Stimulated activated CD8-positive, alpha-beta memory T cell treated with anti-CD3 and anti-CD28 coated beads, Interleukin-4, amount 100 ng/mL, for 24 hours (primary cell): ENCODE measurements around the gene SURF6.

ENCODE experiments used
- DNase-seq: peaks from one replicate; pipeline ENCODE4 v3.0.0-alpha.2; 2020; ENCODE audit warnings: low read depth

The SURF6 gene

DNA sequence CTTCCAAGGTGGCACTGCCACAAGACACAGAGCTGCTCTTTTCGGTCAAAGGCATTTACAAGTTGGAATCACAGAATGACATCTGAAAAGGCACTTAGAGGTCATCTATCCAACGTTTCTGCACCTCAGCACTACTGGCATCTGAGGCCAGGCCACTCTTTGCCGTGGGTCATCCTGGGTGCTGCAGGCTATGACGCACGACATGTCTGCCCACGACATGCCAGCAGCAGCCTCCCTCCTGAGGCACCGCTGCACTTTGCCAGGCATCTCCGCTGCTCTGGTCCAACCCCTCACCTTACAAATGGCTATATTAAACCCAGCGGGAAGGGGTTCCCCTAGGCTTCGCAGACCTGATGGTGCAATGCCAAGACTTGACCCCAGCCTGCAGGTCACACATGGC, 31.8 kb upstream of the SURF6 start:
- DNase-seq, result no peak

DNA sequence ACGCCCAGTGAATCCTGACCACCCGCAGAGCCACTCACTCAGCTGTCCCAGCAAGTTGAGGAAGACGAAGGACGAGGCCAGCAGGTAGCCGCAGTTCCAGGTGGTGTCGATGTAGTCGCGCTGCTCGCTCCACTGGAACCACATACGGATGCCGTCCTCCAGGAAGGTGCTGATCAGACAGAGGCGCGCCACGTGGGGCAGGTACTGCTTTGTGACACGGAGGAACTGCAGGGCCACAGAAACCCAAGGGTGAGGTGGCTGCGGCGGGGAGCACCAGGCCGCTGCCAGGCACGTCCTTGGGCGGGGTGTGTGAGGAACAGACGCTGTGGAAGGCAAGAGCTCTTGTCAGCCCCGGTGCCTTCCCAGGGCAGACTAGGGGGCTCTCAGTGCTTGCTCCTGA, 31.2 kb upstream of the SURF6 start:
- no peak for DNase-seq

DNA sequence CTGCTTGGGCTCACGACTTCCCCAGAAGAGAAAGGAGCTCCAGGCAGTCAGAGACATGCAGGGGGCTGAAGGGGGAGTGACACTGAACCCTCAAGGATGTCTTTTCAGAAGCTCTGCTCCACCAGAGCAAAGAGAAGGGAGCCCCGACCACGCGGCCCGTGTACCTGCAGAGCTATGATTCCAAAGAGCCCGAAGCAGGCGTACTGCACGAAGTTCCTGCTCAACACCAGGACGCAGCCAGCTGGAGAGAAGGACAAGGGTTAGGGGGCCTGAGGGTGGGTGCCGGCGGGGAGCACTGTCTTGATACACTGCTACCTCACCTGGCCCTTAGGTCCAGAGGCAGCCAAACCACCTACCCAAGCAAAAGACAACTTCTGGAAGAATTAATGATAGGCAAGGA, 30.4 kb upstream of the SURF6 start:
- no peak for DNase-seq

- DNase-seq, result no peak
These were observed 26.5 kb upstream of the SURF6 start for GRCh38 chr9:133362359-133363044.

DNA sequence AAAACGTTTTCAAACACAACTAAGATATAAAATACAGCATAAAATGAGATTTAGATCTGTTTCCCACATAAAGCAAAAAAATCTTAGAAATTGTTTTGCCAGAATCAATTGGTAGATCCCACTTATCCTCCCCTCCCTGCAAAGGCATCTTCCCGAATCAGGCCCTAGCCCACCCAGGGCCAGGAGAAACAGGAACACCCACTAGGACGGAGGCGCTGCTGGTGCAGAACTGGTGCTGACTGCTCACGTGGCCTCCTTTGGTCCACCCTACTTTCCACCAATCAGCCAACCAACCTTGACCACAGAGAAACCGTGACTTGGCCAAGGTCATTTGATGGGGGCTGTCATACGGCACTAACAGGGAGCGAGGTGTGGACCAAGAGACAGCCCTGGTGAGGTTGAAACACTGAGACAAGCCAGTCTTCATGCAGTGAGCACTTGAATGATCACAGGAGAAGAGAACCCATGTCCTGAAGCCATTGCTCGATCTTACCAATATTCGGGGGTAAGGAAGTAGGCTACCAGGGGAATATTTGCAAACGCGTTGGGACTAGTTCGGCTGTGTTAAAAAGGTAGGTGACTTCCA, 25.6 kb upstream of the SURF6 start:
- no peak for DNase-seq

GRCh38 chr9:133360400-133361393, 24.7 kb upstream of the SURF6 start:
- no peak for DNase-seq

DNA sequence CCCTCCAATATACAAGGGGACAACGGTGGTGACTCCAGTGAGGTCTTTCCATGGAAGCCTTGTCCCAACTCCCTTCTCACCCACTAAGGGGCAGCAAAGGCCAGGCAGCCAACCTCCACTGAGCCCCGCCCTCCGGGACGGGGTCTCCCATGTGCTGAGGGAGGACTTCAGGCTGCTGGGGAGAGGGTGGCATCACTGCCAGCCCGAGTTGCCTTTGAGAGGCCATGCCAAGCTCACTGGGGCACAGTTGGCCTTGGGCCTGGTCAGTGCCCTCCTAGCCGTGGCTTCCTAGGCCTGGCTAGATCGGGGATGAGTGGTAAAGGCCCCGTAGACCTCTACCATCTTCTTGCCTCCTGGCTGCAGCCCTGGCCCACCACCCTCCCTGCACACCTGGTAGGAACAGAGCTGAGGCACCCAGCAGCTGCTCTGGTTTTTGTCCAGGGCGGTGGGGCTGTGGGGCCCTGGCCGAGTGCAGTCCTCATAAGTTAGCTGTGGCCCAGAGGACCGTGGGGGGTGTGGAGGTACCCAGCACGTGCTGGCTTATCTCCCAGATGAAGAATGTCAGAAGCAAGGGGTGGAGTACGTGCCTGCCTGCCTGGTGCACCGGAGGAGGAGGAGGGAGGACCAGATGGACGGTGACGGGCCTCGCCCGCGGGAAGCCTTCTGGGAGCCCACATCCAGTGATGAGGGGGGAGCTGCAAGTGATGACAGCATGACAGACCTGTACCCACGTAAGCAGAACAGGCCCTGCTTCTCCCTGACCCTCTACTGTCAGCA, 23.6 kb upstream of the SURF6 start:
- no peak for DNase-seq

DNA sequence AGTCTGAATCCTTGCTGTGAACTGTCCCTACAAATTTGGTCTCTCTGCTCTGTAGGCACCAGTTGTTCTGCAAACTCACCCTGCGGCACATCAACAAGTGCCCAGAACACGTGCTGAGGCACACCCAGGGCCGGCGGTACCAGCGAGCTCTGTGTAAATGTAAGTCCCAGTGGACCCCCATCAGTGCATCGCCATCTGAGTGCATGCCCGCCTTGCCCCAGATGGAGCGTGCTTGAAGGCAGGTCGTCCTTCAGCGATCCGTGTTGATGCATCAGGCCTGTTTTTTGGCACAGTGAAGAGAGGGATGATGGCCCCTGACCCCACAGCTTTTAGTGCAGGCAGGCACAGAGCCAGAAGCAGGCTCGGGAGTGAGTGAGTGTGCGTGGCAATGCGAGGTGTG, 21.7 kb upstream of the SURF6 start:
- no peak for DNase-seq

- DNase-seq, result peak; percentile 89
These were observed 20.6 kb upstream of the SURF6 start, which contains the start of the genes SURF1 and SURF2 for GRCh38 chr9:133356391-133357091. TSS of gene SURF1 (minus strand) at chr9:133356487. CDS start at chr9:133356453, 34 bp downstream. TSS of gene SURF2 (plus strand) at chr9:133356550. CDS start at chr9:133356593, 43 bp downstream.

DNA sequence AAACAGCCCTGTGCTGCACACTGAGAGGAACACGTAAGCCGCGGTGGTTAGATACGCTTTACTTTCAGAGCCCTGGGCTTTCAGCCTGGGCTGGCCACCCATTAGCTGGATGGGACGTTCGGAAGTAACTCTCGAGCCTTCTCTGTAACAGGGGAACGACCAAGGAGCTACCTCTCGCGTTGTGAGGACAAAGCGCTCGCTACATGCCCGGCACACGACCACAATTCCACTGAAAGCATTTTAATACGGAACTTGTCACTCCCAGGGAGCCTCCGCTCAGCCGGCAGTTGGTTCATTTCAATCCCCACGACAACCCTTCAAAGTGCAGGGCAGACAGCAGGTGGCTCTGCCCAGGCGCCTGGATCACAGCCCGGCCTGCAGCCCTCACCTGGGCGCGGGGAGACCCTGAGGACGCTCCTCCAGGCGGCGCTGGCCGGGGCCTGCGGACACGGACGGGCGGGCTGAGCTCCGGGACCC, 19.9 kb upstream of the SURF6 start:
- no peak for DNase-seq

- no peak for DNase-seq
These were observed 18.8 kb upstream of the SURF6 start for GRCh38 chr9:133354766-133355165.

DNA sequence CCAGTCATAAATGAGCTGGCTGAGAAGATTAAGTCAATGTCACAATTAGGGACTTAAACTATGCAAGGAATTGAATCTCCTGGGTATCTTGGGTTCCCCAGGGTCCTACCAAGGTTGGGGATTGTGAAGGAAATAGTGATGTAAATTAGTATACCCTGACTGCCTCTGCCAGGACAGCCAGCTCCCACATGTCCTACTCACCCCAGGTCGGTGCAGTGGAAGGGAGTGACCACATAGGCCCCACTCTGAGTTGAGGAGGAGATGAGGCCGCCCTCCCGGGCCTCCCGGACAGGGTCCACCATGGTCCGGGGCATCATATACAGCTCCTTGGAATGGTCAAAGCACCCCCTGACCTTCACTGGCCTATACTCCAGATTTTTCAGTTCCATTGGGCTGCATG, 17.6 kb upstream of the SURF6 start:
- no peak for DNase-seq

- no peak for DNase-seq
These were observed 16.8 kb upstream of the SURF6 start for GRCh38 chr9:133352635-133353340.

DNA sequence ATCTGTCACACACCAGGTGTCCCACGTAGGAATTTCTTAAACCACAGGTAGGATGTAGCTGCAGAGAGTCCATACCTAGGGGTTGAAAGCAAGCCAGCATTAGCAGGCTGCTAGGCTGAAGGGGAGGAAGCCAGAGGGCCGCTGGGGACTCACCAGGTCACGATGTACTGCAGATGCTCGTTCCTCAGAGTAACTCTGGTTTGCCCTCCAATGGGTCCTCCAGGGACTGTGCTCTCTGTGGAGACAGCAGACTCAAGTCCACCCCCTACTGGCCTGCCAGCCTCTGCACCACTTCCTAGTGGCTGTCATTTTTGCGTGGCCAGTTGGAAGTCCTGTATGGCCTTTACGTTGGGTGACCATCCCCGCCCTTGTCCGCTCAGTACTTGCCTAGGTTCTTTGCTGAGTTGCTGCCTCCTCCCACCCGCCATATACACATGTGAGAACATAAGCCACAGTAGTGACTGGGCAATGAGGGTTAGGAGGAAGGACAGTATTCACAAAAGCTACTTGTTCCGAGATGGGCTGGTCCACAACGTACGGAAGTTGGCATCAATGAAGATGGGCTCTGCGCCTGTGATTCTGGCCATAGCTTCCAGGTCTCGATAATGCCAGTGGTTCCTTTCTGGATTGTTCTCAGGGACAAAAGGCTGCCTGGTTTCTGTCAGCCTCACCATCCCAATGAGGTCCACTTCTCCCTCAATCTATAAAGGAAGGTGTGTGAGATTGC, 16.1 kb upstream of the SURF6 start:
- no peak for DNase-seq

GRCh38 chr9:133351526-133351907, 15.5 kb upstream of the SURF6 start:
- DNase-seq, result no peak

DNA sequence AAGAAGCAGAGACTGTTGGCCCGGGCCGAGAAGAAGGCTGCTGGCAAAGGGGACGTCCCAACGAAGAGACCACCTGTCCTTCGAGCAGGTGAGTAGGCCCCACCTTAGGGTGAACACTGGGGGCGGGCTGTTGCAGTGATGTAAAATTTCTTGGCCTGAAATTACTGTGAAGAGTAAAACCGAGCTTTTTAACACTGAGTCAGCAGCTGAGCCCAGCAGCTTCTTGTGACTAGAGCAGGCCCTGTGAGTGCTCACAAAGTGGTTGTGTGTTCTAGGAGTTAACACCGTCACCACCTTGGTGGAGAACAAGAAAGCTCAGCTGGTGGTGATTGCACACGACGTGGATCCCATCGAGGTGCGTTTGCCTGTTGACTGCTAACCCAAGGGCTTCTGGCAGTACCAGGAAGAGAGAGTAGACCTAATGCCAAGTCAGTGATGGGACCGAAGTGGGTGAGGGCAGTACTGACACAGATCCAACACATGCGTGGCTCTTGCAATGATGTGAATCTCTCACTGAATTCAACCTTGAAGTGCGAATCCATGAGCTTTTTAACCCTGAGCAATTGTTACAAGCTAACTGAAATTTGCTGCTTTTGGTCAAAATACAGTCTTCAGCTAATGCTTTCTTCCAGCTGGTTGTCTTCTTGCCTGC, 14.1 kb upstream of the SURF6 start:
- DNase-seq, result no peak

- no peak for DNase-seq
These were observed 13.0 kb upstream of the SURF6 start for GRCh38 chr9:133348718-133349573.

- DNase-seq, result peak; percentile 84
These were observed 12.2 kb upstream of the SURF6 start, which contains the start of the genes MED22 and RPL7A for GRCh38 chr9:133347985-133348717. TSS of gene MED22 (minus strand) at chr9:133348131. CDS start at chr9:133346662, 1,469 bp downstream. TSS of gene RPL7A (plus strand) at chr9:133348218. CDS start at chr9:133348244, 26 bp downstream.
